B cell (primary cell): Measurements from ENCODE around the gene ERC1.

Experiments used
- EZH2 ChIP-seq: IDR thresholded peaks from 2 replicates; pipeline ENCODE4 v1.6.1; 2012; ENCODE audit warnings: borderline replicate concordance, low read depth, mild to moderate bottlenecking, moderate library complexity, low read length; ENCODE audit not compliant: insufficient read depth, poor library complexity, severe bottlenecking
- TF ChIP-seq, protein P1 (sequence below): fragments of 200-600 bp; IDR thresholded peaks from one replicate; pipeline ENCODE4 v1.8.0; 2022; ENCODE audit warnings: antibody characterized with exemption, mild to moderate bottlenecking

DNA sequence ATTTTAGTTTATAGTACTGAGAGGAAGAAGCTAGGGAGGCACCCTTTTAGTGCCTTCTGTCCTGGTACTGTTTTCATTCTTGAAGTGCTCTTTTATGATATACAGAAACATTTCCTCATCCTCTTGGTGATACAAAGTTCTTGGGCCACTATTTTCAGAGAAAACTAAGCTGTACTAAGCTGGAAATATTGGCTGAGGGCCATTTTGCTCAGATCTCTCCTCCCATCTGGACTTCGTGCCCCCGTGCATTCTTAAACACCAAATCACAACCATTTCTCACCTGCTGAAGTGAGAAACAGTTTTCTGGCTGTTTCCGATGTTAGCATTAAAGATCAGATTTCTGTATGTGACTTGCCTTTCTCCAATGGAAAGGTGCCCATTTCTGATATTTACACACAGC lies 444.4 kb downstream of the ERC1 start:
- TF ChIP-seq, protein P1, sequence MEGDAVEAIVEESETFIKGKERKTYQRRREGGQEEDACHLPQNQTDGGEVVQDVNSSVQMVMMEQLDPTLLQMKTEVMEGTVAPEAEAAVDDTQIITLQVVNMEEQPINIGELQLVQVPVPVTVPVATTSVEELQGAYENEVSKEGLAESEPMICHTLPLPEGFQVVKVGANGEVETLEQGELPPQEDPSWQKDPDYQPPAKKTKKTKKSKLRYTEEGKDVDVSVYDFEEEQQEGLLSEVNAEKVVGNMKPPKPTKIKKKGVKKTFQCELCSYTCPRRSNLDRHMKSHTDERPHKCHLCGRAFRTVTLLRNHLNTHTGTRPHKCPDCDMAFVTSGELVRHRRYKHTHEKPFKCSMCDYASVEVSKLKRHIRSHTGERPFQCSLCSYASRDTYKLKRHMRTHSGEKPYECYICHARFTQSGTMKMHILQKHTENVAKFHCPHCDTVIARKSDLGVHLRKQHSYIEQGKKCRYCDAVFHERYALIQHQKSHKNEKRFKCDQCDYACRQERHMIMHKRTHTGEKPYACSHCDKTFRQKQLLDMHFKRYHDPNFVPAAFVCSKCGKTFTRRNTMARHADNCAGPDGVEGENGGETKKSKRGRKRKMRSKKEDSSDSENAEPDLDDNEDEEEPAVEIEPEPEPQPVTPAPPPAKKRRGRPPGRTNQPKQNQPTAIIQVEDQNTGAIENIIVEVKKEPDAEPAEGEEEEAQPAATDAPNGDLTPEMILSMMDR = no peak
- no peak for TF ChIP-seq EZH2
